ENCODE data around the gene DAZAP1.

The DAZAP1 gene

GRCh38 chr19:1394252-1395193, 12.9 kb upstream of the DAZAP1 start:
- TF ChIP-seq EZH2phosphoT487 (conservative IDR thresholded peaks at IDR 0.05; ENCODE audit: low read length) (no peak), CTCF (IDR thresholded peaks at IDR 0.05; ENCODE audit: insufficient read depth, low read length, poor library complexity, severe bottlenecking) (no peak)
- H3K79me2 ChIP-seq (ENCODE audit: insufficient read depth, low read length): 0 out of 2 replicates have a peak, but pooled peaks cover under 1% of the 10 kb centered on the region
- H3K36me3 ChIP-seq (ENCODE audit: low read length): no peaks in the 10 kb centered on the region
- no peak overlapping the region for H3K9ac ChIP-seq (ENCODE audit: low read length)
- no peaks in the 10 kb centered on the region for H3K27me3 ChIP-seq (ENCODE audit: low read length)
- H3K9me3 ChIP-seq (ENCODE audit: insufficient read depth, low read length): no peaks in the 10 kb centered on the region
- 0 out of 2 replicates have a peak, but pooled peaks cover 4% of the 10 kb centered on the region for H3F3A ChIP-seq (ENCODE audit: insufficient read depth)
- H4K20me1 ChIP-seq (ENCODE audit: low read depth, low read length): no peaks in the 10 kb centered on the region
- H3K4me3 ChIP-seq (ENCODE audit: insufficient read depth, low read length, poor library complexity, severe bottlenecking): no peak overlapping the region
- no peak overlapping the region for H2AFZ ChIP-seq (ENCODE audit: low read depth, low read length, severe bottlenecking)
- no peaks in the 10 kb centered on the region for H3K9me2 ChIP-seq (replicated peaks; ENCODE audit: insufficient read depth, low read length)
- H3K27ac ChIP-seq (ENCODE audit: low read depth, low read length): no peak overlapping the region
- H3K4me2 ChIP-seq (ENCODE audit: low read depth, low read length, poor library complexity, severe bottlenecking): no peak overlapping the region

GRCh38 chr19:1395194-1396018, 12.0 kb upstream of the DAZAP1 start:
- Histone ChIP-seq H3K79me2 (ENCODE audit: insufficient read depth, low read length) (peaks cover 9% of the 10 kb centered on the region), H3K4me3 (ENCODE audit: insufficient read depth, low read length, poor library complexity, severe bottlenecking) (no peak overlapping the region), H3K9me2 (replicated peaks; ENCODE audit: insufficient read depth, low read length) (no peaks in the 10 kb centered on the region), H3K9me3 (ENCODE audit: insufficient read depth, low read length) (no peaks in the 10 kb centered on the region), H3K27me3 (ENCODE audit: low read length) (no peaks in the 10 kb centered on the region), H2AFZ (ENCODE audit: low read depth, low read length, severe bottlenecking) (no peak overlapping the region), H3K9ac (ENCODE audit: low read length) (no peak overlapping the region), H3K27ac (ENCODE audit: low read depth, low read length) (no peak overlapping the region), H3F3A (ENCODE audit: insufficient read depth) (0 out of 2 replicates have a peak, but pooled peaks cover 4% of the 10 kb centered on the region), H4K20me1 (ENCODE audit: low read depth, low read length) (no peaks in the 10 kb centered on the region), H3K4me2 (ENCODE audit: low read depth, low read length, poor library complexity, severe bottlenecking) (no peak overlapping the region), H3K36me3 (ENCODE audit: low read length) (no peaks in the 10 kb centered on the region)
- TF ChIP-seq EZH2phosphoT487 (conservative IDR thresholded peaks at IDR 0.05; ENCODE audit: low read length) (no peak), CTCF (IDR thresholded peaks at IDR 0.05; ENCODE audit: insufficient read depth, low read length, poor library complexity, severe bottlenecking) (no peak)

- Histone ChIP-seq H4K20me1 (ENCODE audit: low read depth, low read length) (no peaks in the 10 kb centered on the region), H3K9me2 (replicated peaks; ENCODE audit: insufficient read depth, low read length) (no peaks in the 10 kb centered on the region), H3K79me2 (ENCODE audit: insufficient read depth, low read length) (peaks cover 15% of the 10 kb centered on the region), H3K9me3 (ENCODE audit: insufficient read depth, low read length) (no peaks in the 10 kb centered on the region), H3K27me3 (ENCODE audit: low read length) (no peaks in the 10 kb centered on the region), H3K36me3 (ENCODE audit: low read length) (no peaks in the 10 kb centered on the region), H2AFZ (ENCODE audit: low read depth, low read length, severe bottlenecking) (no peak overlapping the region), H3K4me2 (ENCODE audit: low read depth, low read length, poor library complexity, severe bottlenecking) (no peak overlapping the region), H3F3A (ENCODE audit: insufficient read depth) (0 out of 2 replicates have a peak, but pooled peaks cover 4% of the 10 kb centered on the region), H3K27ac (ENCODE audit: low read depth, low read length) (no peak overlapping the region), H3K9ac (ENCODE audit: low read length) (no peak overlapping the region), H3K4me3 (ENCODE audit: insufficient read depth, low read length, poor library complexity, severe bottlenecking) (no peak overlapping the region)
- TF ChIP-seq CTCF (IDR thresholded peaks at IDR 0.05; ENCODE audit: insufficient read depth, low read length, poor library complexity, severe bottlenecking) (no peak), EZH2phosphoT487 (conservative IDR thresholded peaks at IDR 0.05; ENCODE audit: low read length) (no peak)
Measured at GRCh38 chr19:1396019-1396767, 11.2 kb upstream of the DAZAP1 start.
